GM23248 (cell line): ENCODE results near the gene EXOC6.

ENCODE experiments used
- EZH2 ChIP-seq: fragments of 200-600 bp; sonication (generic); IDR thresholded peaks from 2 replicates; pipeline ENCODE4 v1.6.1; 2018; ENCODE audit warnings: antibody characterized with exemption, mild to moderate bottlenecking; ENCODE audit not compliant: insufficient read depth, poor library complexity, severe bottlenecking
- EZH2phosphoT487 ChIP-seq: fragments of 200-600 bp; sonication (generic); IDR thresholded peaks from 2 replicates; pipeline ENCODE4 v1.6.1; 2018; ENCODE audit warnings: antibody characterized with exemption, moderate library complexity, mild to moderate bottlenecking, low read depth; ENCODE audit not compliant: insufficient read depth

- TF ChIP-seq EZH2phosphoT487: no peak
- TF ChIP-seq EZH2: no peak
These were observed 214.3 kb downstream of the EXOC6 start for GRCh38 chr10:93062514-93063143.
